ENCODE results near the gene MRPL21. TPM values are rescaled to one million over a fixed set of nuclear protein-coding genes. Genes with fewer than 3 reads are reported as not detected.

Gene MRPL21
- total RNA-seq, 2 donors from 2014 or later = 63.8 to 64.9 TPM

DNA sequence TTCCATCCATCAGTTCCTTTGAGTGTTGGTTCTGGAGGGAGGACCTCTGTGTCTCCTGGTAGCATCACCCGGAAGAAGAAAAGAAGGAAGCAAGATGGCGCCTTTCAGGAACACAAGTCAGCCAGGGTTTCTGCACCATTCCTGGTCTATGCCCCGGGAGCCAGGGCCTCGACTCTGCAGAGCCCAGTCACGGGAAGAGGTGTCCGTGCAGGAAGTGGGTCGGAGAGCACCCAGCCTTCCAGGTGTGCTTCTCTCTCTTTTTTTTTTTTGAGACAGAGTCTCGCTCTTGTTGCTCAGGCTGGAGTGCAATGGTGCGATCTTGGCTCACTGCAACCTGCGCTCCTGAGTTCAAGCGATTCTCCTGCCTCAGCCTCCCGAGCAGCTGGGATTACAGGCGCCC is 21.2 kb downstream of the MRPL21 start:
- peaks cover 5% of the 10 kb centered on the region for H3K4me1 ChIP-seq (ENCODE audit: control insufficient read depth, insufficient read depth, low read length)
- WGBS, 2 experiments (ENCODE audit: insufficient coverage in 1 of 2, insufficient read length in 1 of 2) = 88 to 91% methylated on average over 10 to 12 of the region's 13 CpGs
- H3K27ac ChIP-seq (ENCODE audit: low read depth, low read length) = no peak overlapping the region
- Mint-ChIP-seq H3K9me3 (no peaks in the 10 kb centered on the region), H3K27ac (peak overlapping the region; percentile 3), H3K4me3 (no peak overlapping the region), H3K36me3 (ENCODE audit: low read depth) (peaks cover 22% of the 10 kb centered on the region), H3K4me1 (peaks cover 12% of the 10 kb centered on the region), H3K27me3 (ENCODE audit: insufficient read depth) (no peaks in the 10 kb centered on the region)
- H3K36me3 ChIP-seq (ENCODE audit: control insufficient read depth, insufficient read depth, low read length) = peaks cover 4% of the 10 kb centered on the region
- TF ChIP-seq, protein P1, sequence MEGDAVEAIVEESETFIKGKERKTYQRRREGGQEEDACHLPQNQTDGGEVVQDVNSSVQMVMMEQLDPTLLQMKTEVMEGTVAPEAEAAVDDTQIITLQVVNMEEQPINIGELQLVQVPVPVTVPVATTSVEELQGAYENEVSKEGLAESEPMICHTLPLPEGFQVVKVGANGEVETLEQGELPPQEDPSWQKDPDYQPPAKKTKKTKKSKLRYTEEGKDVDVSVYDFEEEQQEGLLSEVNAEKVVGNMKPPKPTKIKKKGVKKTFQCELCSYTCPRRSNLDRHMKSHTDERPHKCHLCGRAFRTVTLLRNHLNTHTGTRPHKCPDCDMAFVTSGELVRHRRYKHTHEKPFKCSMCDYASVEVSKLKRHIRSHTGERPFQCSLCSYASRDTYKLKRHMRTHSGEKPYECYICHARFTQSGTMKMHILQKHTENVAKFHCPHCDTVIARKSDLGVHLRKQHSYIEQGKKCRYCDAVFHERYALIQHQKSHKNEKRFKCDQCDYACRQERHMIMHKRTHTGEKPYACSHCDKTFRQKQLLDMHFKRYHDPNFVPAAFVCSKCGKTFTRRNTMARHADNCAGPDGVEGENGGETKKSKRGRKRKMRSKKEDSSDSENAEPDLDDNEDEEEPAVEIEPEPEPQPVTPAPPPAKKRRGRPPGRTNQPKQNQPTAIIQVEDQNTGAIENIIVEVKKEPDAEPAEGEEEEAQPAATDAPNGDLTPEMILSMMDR (conservative IDR thresholded peaks at IDR 0.05) = no peak
- H3K9ac ChIP-seq (ENCODE audit: extremely low read depth, low read length, poor library complexity, severe bottlenecking) = no peak overlapping the region
- no peaks in the 10 kb centered on the region for H3K9me3 ChIP-seq (ENCODE audit: control insufficient read depth, low read length)
- no peak for DNase-seq
- H3K4me3 ChIP-seq (ENCODE audit: low read length) = no peak overlapping the region
- no peaks in the 10 kb centered on the region for H3K27me3 ChIP-seq (ENCODE audit: control insufficient read depth, insufficient read depth, low read length, poor library complexity, severe bottlenecking)

DNA sequence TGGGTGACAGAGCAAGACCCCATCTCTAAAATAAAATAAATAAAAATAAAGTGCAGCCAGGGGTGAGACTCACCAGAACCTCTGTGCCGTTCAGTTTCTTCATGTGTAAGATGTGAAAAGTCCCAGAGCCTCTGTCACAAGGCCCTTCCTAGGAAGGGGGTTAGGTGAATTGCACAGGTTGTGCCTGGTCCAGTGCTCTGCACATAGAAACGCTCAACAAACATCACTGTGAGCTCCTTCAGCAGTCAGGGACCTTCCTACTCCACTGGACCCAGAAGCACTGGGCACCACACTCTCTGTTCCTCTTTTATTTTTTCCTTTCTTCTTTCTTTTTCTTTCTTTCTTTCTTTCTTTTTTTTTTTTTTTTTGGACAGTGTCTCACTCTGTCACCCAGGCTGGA is 22.3 kb downstream of the MRPL21 start:
- no peak for DNase-seq
- H3K27ac Mint-ChIP-seq = no peak overlapping the region
- no peak overlapping the region for H3K4me3 Mint-ChIP-seq
- H3K9ac ChIP-seq (ENCODE audit: extremely low read depth, low read length, poor library complexity, severe bottlenecking) = no peak overlapping the region
- no peak overlapping the region for H3K27ac ChIP-seq (ENCODE audit: low read depth, low read length)
- WGBS, 2 experiments (ENCODE audit: insufficient coverage in 1 of 2, insufficient read length in 1 of 2) = 87 to 100% methylated on average over 1 to 2 of the region's 2 CpGs
- no peak overlapping the region for H3K4me3 ChIP-seq (ENCODE audit: low read length)
- TF ChIP-seq, protein P1 (conservative IDR thresholded peaks at IDR 0.05) = no peak
- no peaks in the 10 kb centered on the region for H3K36me3 ChIP-seq (ENCODE audit: control insufficient read depth, insufficient read depth, low read length)
- no peaks in the 10 kb centered on the region for H3K27me3 ChIP-seq (ENCODE audit: control insufficient read depth, insufficient read depth, low read length, poor library complexity, severe bottlenecking)
- H3K27me3 Mint-ChIP-seq (ENCODE audit: insufficient read depth) = no peaks in the 10 kb centered on the region
- H3K9me3 Mint-ChIP-seq = no peaks in the 10 kb centered on the region
- H3K9me3 ChIP-seq (ENCODE audit: control insufficient read depth, low read length) = no peaks in the 10 kb centered on the region
- H3K36me3 Mint-ChIP-seq (ENCODE audit: low read depth) = peaks cover 19% of the 10 kb centered on the region
- peaks cover 12% of the 10 kb centered on the region for H3K4me1 Mint-ChIP-seq
- H3K4me1 ChIP-seq (ENCODE audit: control insufficient read depth, insufficient read depth, low read length) = peaks cover 5% of the 10 kb centered on the region

DNA sequence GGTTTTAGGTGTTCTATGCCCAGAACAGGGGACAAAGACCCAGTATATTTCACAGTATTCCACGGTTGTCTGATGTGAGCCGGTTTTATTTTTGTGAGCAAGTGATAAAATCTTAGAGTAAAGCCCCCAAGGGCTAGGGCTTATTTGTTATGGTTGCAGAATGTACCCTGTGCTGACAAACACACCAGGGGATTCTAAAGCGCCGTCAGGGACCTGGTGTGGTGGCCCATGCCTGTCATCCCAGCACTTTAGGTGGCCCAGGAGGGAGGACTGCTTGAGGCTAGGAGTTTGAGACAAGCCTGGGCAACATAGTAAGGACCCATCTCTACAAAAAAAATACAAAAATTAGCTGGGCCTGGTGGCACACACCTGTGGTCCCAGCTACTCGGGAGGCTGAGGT is 22.8 kb downstream of the MRPL21 start:
- H3K36me3 ChIP-seq (ENCODE audit: control insufficient read depth, insufficient read depth, low read length) = no peaks in the 10 kb centered on the region
- H3K27me3 ChIP-seq (ENCODE audit: control insufficient read depth, insufficient read depth, low read length, poor library complexity, severe bottlenecking) = no peaks in the 10 kb centered on the region
- H3K4me1 ChIP-seq (ENCODE audit: control insufficient read depth, insufficient read depth, low read length) = peaks cover 5% of the 10 kb centered on the region
- H3K4me3 Mint-ChIP-seq = no peak overlapping the region
- H3K9ac ChIP-seq (ENCODE audit: extremely low read depth, low read length, poor library complexity, severe bottlenecking) = no peak overlapping the region
- no peaks in the 10 kb centered on the region for H3K27me3 Mint-ChIP-seq (ENCODE audit: insufficient read depth)
- 92 to 96% methylated on average over 4 to 5 of the region's 5 CpGs for WGBS, 2 experiments (ENCODE audit: insufficient coverage in 1 of 2, insufficient read length in 1 of 2)
- H3K27ac Mint-ChIP-seq = no peak overlapping the region
- TF ChIP-seq, protein P1 (conservative IDR thresholded peaks at IDR 0.05) = no peak
- DNase-seq = no peak
- H3K9me3 Mint-ChIP-seq = no peaks in the 10 kb centered on the region
- H3K4me1 Mint-ChIP-seq = peaks cover 12% of the 10 kb centered on the region
- no peak overlapping the region for H3K27ac ChIP-seq (ENCODE audit: low read depth, low read length)
- H3K9me3 ChIP-seq (ENCODE audit: control insufficient read depth, low read length) = no peaks in the 10 kb centered on the region
- H3K36me3 Mint-ChIP-seq (ENCODE audit: low read depth) = peaks cover 19% of the 10 kb centered on the region
- no peak overlapping the region for H3K4me3 ChIP-seq (ENCODE audit: low read length)
